Suprapubic skin (tissue), 4 donors: Measurements from ENCODE around the gene YY1AP1. TPM values are rescaled to one million over a fixed set of nuclear protein-coding genes. Genes with fewer than 3 reads are reported as not detected.
"Not testable (repeated sequence)": the region's sequence is repeated elsewhere in the genome, so short reads cannot be mapped to it uniquely, and the experiment has no call there.

Source experiments
- DNase-seq, 2 donors: peaks; one replicate each; pipeline ENCODE4 v3.0.0-alpha.2; 2019; ENCODE audit warnings: low spot score in 2 of 2
- H3K27ac ChIP-seq: fragments of 200-600 bp; sonication (generic); one replicate; pipeline ENCODE4 v1.5.1; 2019
- H3K27me3 ChIP-seq: fragments of 200-600 bp; sonication (generic); one replicate; pipeline ENCODE4 v1.5.1; 2019
- H3K36me3 ChIP-seq: fragments of 200-600 bp; sonication (generic); one replicate; pipeline ENCODE4 v1.5.1; 2019
- H3K4me1 ChIP-seq: fragments of 200-600 bp; sonication (generic); one replicate; pipeline ENCODE4 v1.5.1; 2019
- H3K4me3 ChIP-seq: fragments of 200-600 bp; sonication (generic); one replicate; pipeline ENCODE4 v1.5.1; 2019; ENCODE audit warnings: mild to moderate bottlenecking
- H3K9me3 ChIP-seq: fragments of 200-600 bp; sonication (generic); one replicate; pipeline ENCODE4 v1.5.1; 2019
- CTCF ChIP-seq, 2 donors: fragments of 200-600 bp in 1 of 2; fragments of 450-650 bp in 1 of 2; sonication (generic) in 1 of 2; IDR thresholded peaks; one replicate each; pipeline ENCODE4 v1.5.1; 2016 to 2019; ENCODE audit warnings: antibody characterized with exemption in 2 of 2, mild to moderate bottlenecking in 1 of 2, moderate library complexity in 1 of 2
- EP300 ChIP-seq: sonication (generic); formaldehyde crosslinking; IDR thresholded peaks from one replicate; pipeline ENCODE4 v1.6.1; 2017; ENCODE audit warnings: antibody characterized with exemption
- POLR2A ChIP-seq, 2 donors: fragments of 450-650 bp; IDR thresholded peaks; one replicate each; pipeline ENCODE4 v1.6.1; 2017; ENCODE audit warnings: antibody characterized with exemption in 2 of 2, mild to moderate bottlenecking in 2 of 2, moderate library complexity in 2 of 2
- POLR2AphosphoS5 ChIP-seq, 3 donors: sonication (generic); formaldehyde crosslinking; IDR thresholded peaks; one replicate each; pipeline ENCODE4 v1.6.1; 2017; ENCODE audit warnings: antibody characterized with exemption in 3 of 3
- WGBS: methylation state at CpG from one replicate; pipeline ENCODE4 v1.1.5; 2018; 5-methylcytosine and 5-hydroxymethylcytosine counted together
- total RNA-seq, 4 donors: library from RNA; depleted of rRNA; stranded (reverse); fragments of >200 nt; gene quantifications; one replicate each; pipeline ENCODE4 v1.1.0, GENCODE V29; 2016

The YY1AP1 gene
- total RNA-seq, 4 donors from 2014 or later, result 56.0 to 106 (median 80.1) TPM

GRCh38 chr1:155691992-155692528, 3.5 kb upstream of the YY1AP1 start:
- H3K4me1 ChIP-seq, result peaks cover 39% of the 10 kb centered on the region
- 95% methylated on average over 8 of the region's 8 CpGs for WGBS
- peaks cover 7% of the 10 kb centered on the region for H3K36me3 ChIP-seq
- no peaks in the 10 kb centered on the region for H3K27me3 ChIP-seq
- H3K27ac ChIP-seq, result no peak overlapping the region
- no peak for DNase-seq
- H3K4me3 ChIP-seq, result no peak overlapping the region
- H3K9me3 ChIP-seq, result no peaks in the 10 kb centered on the region
- TF ChIP-seq EP300 (no peak), CTCF (IDR thresholded peaks at IDR 0.05) (no peak), POLR2A (IDR thresholded peaks at IDR 0.05) (no peak), POLR2AphosphoS5 (IDR thresholded peaks at IDR 0.05) (no peak)

- under 1% methylated on average over 10 of the region's 28 CpGs for WGBS
- not testable (repeated sequence) for H3K36me3 ChIP-seq, H3K27me3 ChIP-seq, H3K9me3 ChIP-seq
- DNase-seq, result peak in 1 of 2 donors; percentile 92
- peak within 1 kb of the TSS; percentile 94 for H3K27ac ChIP-seq
- H3K4me1 ChIP-seq, result peaks cover 40% of the 10 kb centered on the region
- H3K4me3 ChIP-seq, result peak within 1 kb of the TSS; percentile 95
Measured at GRCh38 chr1:155689081-155689607, 570 bp upstream of the YY1AP1 start, which contains the start of gene DAP3. Gene DAP3 (plus strand): TSS chr1:155689091. CDS start chr1:155709780, 20,689 bp downstream.

- H3K9me3 ChIP-seq, H3K36me3 ChIP-seq, DNase-seq, H3K27me3 ChIP-seq: not testable (repeated sequence)
- Histone ChIP-seq H3K4me1 (peaks cover 47% of the 10 kb centered on the region), H3K27ac (peak overlapping the region; percentile 94), H3K4me3 (peak overlapping the region; percentile 95)
- WGBS, result 0% methylated on average over 23 of the region's 35 CpGs
Measured at GRCh38 chr1:155687705-155688323, 760 bp downstream of the YY1AP1 start.

GRCh38 chr1:155681776-155682175, 6.8 kb downstream of the YY1AP1 start:
- no peaks in the 10 kb centered on the region for H3K27me3 ChIP-seq
- no peak for DNase-seq
- H3K4me1 ChIP-seq, result peaks cover 32% of the 10 kb centered on the region
- peaks cover 40% of the 10 kb centered on the region for H3K36me3 ChIP-seq
- no peak overlapping the region for H3K27ac ChIP-seq
- 88% methylated on average over 2 of the region's 2 CpGs for WGBS
- no peaks in the 10 kb centered on the region for H3K9me3 ChIP-seq
- no peak overlapping the region for H3K4me3 ChIP-seq
- TF ChIP-seq POLR2A (IDR thresholded peaks at IDR 0.05) (no peak), CTCF (IDR thresholded peaks at IDR 0.05) (no peak), EP300 (no peak), POLR2AphosphoS5 (IDR thresholded peaks at IDR 0.05) (no peak)

- Histone ChIP-seq H3K4me3 (no peak overlapping the region), H3K36me3 (peaks cover 52% of the 10 kb centered on the region), H3K27ac (no peak overlapping the region), H3K4me1 (peaks cover 20% of the 10 kb centered on the region), H3K27me3 (no peaks in the 10 kb centered on the region), H3K9me3 (no peaks in the 10 kb centered on the region)
- no peak for DNase-seq
- TF ChIP-seq POLR2AphosphoS5 (IDR thresholded peaks at IDR 0.05) (no peak), EP300 (no peak), CTCF (IDR thresholded peaks at IDR 0.05) (no peak), POLR2A (IDR thresholded peaks at IDR 0.05) (no peak)
- 95% methylated on average over 6 of the region's 6 CpGs for WGBS
Measured at GRCh38 chr1:155680531-155680930, 8.0 kb downstream of the YY1AP1 start.

GRCh38 chr1:155678992-155679391, 9.6 kb downstream of the YY1AP1 start:
- not testable (repeated sequence) for H3K27ac ChIP-seq, H3K4me1 ChIP-seq, DNase-seq, H3K27me3 ChIP-seq, H3K4me3 ChIP-seq, H3K9me3 ChIP-seq
- WGBS, result 90% methylated on average over 1 of the region's 1 CpG
- H3K36me3 ChIP-seq, result peaks cover 67% of the 10 kb centered on the region
